TTC549 (cell line): ENCODE data around the gene C9orf72.

Experiments used
- FAIRE-seq: peaks from 2 replicates; lab custom pipeline; 2012; peaks lifted over from hg19 to GRCh38; lab: Jason Lieb, UNC

Gene C9orf72

DNA sequence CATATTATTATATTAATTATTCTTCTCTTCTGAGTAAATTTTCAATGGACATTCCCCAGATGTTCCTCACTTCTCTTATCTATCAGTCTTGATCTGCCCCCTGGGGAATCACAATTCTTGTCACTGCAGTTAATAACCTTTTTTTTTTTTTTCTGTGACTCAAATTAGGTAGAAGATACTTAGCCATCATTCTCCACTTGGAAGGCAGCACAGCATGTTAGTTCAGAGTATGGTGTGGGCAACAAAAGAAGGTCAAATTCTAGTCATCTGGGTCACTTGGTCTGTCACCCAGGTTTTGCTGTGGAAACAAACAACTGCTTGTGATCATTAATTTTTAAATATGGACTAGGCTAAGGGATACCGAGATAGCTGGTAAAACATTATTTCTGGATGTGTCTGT is 35.5 kb downstream of the C9orf72 start:
- FAIRE-seq, result no peak

DNA sequence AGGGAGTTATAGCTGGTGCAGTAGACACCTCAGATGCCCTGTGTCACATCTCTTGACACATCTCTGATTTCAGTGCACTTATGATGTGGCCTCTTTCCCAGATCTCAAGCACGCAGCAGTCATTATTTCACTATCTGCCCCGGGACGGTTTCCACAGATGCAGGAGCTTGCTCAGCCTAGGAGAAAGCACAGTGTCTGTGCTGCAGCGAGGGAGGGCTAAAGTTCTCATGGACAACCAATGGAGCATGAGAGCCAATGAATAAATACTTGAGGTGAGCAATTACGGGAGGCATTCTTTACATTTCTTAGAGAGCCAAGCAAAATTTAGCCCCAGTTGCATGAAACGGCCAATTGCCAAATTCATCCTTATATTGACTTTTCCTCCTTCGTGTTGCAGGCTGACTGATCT is 36.2 kb downstream of the C9orf72 start:
- FAIRE-seq, result no peak

DNA sequence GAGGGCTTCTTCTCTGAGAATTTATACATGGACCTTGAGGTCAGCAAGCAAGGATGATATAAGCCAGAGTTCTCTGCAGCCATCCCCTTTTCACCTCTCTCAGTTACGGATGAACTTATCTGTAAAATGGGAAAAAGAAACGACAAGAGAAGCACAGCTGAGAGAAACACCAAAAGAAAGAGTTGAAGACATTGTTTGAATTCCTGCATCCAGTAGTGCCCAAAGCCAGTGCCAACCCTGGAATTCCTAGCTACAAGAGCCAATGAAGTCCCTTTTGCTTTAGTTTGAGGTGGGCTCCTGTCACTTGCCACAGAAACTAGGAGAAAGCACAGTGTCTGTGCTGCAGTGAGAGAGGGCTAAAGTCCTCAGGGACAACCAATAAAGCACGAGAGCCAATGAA is 37.1 kb downstream of the C9orf72 start:
- FAIRE-seq, result no peak

DNA sequence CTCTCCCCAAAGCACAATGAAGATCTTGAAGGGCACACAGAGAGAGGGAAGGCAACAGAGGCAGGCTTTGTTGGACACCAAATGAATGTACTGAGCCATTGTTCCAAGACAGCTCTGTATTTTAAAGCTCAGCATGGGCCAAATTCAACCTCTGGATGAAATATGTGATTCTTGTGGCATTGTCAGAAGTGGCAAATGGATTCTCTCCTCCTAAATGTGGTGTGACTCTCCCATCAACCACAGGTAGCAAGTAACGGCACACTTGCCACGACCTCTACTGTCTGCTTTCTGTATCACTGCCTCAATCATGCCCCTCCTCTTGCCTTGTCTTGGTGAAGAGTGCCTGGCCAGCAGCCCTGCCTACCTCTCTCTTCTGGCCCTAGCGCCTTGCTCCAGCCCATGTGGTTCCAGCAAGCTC is 37.6 kb downstream of the C9orf72 start:
- FAIRE-seq, result no peak

DNA sequence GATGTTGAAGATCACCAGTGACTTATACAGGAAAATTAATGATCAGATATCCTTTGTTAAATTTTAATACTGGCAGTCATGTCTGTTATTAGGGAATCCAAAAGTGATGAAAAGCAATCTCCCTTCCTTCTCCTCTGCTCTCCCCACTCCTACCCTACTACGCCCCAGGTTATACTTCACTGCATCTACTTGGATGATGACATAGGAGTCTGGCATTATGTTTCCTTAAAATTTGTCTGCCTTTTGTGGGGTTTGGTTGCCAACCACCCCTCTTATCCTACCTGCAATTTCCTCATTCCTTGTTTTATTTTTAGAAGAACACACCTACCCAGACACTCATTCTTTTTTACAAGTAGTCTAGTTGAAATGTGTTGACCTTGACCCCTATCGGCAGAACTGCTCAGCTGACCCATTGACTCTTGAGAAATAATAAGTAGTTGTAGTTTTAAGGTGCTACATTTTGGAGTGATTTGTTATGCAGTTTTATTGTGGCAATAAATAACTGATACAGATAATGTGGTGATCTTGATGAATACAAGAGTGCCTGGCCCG is 38.5 kb downstream of the C9orf72 start:
- no peak for FAIRE-seq

DNA sequence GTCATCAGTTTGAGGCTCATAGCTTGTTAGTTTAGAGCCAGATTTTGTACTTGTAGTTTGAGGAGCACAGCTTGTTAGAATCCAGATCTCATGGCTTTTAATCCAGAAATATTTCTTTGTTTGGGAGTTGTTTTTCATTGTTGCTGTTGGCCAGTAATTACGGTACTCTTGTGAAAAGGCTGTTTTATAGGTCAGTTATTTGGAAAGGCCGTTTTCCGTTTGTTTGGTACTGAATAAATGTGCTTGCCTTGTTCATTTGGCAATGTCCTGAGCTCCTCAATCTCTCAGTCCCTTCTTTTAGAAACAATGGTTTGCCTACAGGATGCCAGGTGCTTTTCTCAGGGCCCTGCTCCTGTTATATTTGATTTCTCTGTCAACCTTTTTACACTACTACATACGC is 39.1 kb downstream of the C9orf72 start:
- FAIRE-seq, result no peak

DNA sequence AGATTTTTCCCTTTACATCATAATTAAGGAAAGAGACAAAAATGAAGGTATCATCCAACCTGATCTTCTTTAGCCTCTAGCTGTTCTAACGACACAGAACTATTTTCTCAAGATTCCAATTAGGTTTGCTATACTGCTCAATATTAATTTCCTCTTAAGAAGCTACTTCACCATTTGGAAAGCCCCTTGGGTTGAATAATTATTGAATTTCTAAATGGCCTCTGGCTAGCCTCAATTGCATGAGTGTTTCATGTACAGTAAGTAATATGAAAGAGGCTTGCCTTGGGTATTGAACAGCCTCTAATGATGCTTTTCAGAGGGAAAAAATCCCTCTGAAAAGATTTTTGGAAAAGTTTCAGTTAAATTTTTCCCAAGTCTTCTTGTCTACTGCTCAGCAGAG is 40.0 kb downstream of the C9orf72 start:
- FAIRE-seq, result no peak

DNA sequence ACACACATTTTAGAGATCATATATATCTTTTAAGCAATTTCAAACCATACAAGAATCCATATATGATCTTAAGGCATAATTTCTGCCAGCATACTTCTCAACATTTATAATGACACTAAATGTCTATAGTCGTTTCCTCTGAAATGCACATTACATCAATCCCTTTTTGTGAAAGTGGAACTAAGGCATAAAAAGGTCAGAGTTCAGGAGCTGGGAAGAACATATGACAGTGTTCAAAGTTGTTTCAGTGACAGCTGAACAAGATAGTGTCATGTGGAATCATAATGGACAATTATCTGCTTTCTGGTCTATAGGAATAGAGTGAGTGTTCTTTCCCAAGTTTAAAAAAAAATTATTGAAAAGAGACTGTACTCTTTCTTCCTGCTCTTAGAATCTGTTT is 41.2 kb downstream of the C9orf72 start:
- no peak for FAIRE-seq

DNA sequence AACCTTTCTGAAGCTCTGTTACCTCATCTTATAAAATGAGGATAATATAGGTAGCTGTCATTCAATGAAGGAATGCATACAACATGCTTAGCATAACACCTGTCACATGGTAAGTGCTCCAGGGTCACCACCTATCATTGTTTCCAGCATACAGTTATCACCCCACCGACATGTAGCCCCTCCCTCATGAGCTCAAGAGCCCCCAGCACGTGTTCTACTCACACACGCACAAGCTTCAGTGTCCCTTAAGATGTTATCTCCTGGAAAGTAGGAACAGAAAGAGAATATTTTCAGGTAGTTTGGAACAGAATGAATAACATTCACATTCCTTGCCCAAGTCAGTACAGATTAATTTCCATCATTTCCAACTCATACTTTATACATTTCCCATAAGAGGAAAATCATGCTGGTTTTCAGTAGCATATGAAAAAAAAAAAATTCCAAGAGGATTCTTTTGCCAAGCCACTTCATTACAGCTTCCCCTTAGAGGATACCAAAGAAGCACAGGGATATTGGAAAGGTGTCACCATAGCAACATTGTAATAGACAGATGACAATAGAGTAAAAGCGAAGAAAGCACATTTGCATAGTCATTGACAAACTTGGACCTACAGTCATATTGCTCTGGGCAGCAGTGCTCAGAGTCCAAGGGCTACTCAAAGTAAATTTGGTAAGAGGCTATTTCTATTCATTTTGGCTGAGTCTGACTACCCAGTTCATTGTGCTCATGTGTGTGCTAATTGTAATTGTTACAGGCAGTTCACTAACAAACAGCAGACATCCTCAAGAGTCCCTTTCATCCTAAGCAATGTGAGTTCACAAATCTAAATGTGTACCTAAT is 42.1 kb downstream of the C9orf72 start:
- FAIRE-seq, result no peak

DNA sequence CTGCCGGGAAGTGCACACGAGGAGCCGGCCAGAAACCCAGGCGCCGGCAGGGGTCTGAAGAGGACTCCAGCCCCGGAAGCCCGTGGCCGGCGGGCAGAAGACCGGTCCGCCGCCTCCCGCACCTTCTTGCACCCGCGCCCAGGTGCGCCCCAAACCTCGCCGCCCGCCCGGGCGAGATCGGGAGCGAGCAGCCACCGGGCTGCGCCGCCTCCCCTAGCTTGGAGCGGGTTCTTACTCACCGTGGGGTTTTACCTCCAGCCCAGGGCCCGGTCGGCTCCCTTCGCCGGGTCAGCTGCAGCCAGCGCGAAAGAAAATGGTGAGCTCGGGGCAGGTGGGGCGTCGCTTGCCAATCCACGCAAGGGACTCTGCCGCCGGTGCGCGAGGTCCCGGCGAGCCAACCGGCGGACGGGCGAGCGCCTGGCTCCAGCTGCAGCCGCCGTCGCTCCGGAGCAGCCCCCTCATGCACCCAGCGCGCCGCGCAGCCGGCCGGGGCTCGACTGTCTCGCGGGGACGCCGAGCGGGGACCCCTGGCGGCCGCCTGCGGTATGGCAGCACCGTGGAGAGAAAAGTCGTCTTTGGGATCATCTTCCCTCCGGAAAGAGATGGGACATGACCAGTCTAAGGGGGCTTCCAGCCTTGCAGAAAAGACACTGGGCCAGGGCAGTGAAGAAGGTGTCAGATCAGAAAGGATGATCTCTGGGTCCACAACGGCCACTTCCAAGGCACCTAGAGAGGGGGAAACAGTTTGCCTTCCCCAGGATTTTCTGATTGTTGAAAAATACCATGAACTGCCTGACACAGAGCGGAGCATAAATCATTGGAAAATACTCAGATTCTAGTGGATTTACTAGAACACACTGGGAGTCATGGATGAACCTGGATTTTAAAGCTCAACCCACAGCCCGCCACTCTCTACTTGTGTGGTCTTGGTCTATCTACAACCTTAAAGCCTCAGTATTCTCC is 43.7 kb downstream of the C9orf72 start, which contains the start of gene MOB3B:
TSS of gene MOB3B (minus strand) at position 499 of the 963 bp plus-strand sequence. CDS start 74,264 bp downstream, outside the sequence.
- no peak for FAIRE-seq

DNA sequence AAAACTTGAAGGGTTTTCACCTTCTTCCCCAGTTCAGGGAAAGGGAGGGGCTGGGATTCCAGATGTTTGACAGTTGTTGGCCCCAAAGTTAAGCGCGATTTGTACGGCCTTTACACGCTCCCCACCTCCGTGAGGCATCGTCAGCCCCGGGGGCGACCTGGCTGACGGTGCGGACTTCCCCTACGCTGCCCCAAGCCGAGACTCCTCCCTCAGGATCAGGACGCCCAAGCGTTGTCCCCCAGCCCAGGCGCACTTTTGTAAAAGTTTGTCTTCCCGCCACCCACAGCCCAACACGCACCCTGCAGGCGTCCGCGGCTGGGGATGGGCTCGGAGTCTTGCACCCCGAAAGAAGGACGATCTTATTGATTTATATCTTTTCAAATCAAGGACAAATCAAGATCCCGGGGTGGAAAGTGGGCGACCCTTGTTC is 44.4 kb downstream of the C9orf72 start:
- no peak for FAIRE-seq

DNA sequence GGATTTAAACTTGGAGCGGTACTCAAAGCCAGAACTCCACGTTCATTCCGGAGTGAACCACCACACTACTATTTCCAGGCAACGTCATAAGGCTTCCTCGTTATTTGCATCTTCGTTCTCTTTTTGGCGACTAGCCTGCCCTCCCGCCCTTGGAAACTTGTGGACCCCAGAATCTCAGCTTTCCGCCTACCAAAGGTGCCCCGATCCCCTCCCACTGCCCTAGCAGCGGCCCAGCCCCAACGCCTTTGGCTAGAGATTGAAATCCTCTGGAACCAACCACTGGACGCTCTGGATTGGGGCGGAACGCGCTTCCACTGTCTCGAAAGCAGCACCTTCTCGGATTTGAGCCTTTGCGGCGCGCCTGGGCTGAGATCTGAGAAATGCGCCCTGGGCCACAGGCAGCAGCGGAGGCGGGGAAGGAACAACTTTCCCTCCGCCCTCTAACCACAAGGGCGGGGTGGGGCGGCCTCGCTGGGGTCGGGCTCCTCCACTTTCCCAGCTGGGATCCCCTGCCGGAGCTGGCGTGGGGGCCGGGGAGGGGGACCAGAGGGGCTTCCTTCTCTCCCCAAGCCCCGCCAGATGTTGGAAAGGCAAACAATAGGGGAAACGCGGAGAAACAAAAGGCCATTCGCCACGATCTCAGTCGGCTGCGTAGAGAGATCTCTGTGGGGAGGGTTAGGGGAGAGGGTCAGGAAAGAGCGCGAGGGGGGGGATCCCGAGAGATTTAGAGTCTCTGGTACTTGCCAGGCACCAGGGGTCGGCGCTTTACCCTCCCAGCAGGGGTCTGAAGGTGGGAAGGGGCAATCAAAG is 45.0 kb downstream of the C9orf72 start:
- no peak for FAIRE-seq

DNA sequence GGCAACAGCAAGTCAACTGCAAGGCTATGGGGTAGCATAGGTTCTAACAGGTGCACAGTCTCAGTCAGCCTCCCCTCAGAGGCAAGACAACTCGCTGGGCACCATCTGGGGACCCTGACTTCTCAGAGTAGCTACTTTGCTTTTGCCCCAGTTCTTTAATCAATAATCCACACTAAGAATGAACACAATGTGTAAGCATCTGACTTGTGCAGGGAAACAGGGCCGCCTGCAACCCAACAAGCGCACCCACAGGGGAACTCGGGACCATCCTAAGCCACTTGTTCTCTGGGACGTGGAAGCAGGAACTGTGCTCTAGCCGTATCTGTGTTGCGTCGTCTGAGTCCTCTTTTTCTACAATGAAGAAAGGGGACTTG is 45.6 kb downstream of the C9orf72 start:
- FAIRE-seq, result no peak

DNA sequence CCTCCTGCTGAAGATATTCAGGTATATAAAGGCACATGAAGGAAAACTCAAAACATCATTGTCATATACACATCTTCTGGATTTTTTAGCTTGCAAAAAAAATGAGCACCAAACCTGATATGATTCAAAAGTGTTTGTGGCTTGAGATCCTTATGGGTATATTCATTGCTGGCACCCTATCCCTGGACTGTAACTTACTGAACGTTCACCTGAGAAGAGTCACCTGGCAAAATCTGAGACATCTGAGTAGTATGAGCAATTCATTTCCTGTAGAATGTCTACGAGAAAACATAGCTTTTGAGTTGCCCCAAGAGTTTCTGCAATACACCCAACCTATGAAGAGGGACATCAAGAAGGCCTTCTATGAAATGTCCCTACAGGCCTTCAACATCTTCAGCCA is 49.0 kb downstream of the C9orf72 start, which contains the start of gene IFNK:
TSS of gene IFNK (plus strand) at position 55 of the 400 bp plus-strand sequence. CDS start at position 102, 47 bp downstream.
- no peak for FAIRE-seq

DNA sequence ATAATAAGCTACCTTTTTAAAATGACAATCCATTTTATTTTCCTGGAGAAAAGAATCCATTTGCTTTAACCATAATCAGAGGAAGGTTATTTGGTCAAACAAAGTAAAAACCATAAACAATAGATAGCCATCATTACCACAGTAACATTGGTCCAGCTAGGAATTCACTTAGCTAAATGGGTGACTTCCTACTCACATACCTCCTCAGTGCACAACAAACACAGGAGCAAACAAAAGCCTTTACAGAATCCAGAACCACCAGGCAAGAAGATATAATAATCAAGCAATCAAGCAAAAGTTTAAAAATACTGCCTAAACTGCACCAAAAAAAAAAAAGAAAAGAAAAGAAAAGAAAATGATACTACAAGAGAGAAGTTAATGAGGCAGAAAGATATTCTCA is 50.1 kb downstream of the C9orf72 start:
- no peak for FAIRE-seq

DNA sequence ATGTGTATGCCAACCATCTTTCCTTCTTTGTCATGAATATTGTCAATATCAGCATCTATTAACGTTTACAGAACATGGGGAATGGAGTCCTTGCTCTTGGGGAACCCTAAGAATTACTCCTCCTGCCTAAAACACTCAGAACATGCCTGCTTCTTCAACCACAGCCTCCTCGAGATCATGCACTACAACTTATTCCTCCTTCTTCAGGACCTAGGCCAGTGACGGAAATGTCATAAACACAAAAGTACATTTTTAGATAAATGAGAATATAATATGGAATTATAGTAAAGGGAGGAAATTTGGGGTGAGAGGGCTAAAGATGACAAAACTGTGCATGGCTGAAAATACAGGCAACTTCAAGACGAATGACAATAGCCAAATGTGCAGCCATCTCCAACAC is 52.3 kb downstream of the C9orf72 start:
- no peak for FAIRE-seq

DNA sequence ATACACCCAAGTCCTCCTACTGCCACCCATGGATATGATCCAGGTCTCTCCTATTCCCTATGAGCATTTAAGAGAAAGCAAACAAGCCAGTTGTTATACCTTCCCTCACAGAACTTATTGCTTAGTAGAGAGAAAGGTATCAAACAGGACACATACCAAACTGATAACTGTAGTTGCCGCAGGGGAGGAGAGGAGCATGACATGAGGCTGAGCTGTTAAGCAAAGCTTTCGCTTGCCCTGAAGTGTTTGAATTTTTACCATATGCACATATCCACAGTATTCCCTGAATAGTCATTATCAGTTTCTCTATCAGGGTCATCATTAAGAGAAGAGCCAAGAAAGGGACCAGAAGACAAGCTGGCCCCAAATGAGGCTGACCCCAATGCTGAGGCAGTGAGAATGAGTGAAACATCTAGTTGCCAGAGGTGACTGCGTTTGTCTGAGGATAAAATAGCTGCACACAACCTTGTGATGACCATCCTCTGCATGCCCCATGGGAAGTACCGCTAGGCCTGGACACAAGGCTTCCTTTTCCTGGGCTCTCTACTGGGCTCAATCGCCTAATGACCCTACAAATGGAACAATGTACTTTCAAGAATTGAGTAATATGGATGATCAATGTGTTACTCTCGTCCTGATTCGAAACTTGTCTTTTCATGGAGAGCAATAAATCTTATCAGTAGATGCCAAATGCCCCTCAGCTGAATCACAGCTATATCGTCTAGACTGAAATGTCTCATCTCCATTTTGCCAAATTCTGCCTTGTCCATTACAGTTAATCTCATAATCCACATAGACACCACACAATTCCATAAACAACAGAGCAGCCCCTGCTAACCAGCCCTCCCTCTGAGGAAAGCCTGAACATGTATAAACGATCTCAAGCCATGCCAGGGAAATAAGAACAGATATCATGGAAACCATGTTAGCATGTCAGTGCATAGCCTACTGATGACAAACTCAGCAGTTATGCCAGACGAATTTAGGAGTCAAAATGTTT is 53.5 kb downstream of the C9orf72 start:
- FAIRE-seq, result no peak

DNA sequence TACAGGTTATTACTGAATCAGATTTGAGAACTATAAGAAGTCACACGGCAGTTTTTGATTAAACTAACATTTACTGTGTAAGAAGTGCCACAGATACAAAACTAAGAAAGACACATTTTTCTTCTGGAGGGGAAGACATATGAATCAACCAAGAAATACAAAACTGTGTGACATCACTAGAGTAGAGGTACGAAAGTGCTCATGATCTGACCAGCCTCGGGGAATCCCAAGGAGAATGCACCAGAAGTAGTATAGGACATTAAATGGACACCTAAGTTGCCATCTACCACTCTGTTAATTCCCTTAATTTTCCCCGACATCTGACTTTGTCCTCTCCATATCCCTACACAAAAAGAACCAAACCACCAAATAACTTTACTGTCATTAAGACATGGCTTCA is 54.5 kb downstream of the C9orf72 start:
- FAIRE-seq, result no peak

DNA sequence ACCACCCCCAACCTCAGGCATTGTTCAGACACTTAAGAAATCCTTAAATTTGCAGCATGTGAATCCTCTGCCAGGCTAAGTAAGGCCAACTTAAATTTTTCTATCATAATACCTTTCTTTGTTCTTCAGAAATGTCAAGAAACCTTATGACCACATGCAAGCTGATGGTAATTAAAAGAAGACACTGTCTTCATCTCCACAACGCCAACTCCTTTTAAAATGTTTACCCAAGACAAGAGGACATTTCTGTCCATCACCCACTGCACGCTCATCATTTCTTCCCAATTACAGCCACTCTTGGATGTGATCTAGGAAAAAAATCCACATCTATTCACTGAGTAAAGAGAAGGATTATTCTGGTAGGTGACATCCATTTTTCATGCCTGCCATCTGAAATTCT is 55.3 kb downstream of the C9orf72 start:
- no peak for FAIRE-seq

DNA sequence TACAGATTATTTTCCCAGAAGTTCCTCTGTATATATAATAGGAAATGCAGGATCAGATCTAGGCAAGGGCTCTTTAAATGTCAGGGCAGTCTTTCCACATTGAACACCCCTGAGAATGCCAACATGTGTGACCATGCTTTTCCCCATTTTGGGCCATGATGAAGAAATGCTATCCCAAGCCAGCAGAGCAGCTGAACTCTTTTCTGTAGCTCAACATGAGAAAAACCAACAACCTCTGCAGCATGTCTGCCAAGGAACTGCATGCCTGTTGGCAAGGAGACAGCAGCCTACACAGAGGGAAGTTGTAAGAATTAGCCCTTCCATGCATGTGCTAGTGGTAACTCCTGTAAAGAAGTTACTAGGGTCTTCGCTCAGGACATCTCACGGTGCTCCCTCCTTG is 58.7 kb downstream of the C9orf72 start:
- FAIRE-seq, result no peak

DNA sequence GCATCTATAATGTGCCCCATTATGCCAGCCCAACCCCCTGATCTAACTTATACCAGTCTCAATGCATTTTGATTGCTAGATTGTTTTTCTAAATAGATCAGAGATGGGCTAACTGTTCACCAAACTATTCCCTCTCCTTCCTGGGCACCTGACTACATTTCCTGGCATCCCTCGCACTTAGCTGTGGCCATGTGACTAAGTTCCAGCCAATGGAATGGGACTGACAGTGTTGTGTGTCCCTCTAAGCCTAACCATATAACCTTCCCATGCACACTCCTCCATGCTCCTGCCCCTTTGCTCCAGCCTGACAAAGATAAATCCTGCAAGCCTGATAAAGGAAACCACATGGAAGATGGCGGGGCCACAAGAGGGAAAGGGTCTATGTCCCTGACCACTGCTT is 61.5 kb downstream of the C9orf72 start:
- FAIRE-seq, result no peak
